ENCODE data around the gene FGF18.
"Not testable (repeated sequence)": the region's sequence is repeated elsewhere in the genome, so short reads cannot be mapped to it uniquely, and the experiment has no call there.

The FGF18 gene

GRCh38 chr5:171494452-171495121, 75.1 kb downstream of the FGF18 start:
- no peak overlapping the region for H3K27ac ChIP-seq (ENCODE audit: low read depth, low read length, poor library complexity, severe bottlenecking)

GRCh38 chr5:171495122-171495700, 75.8 kb downstream of the FGF18 start:
- Histone ChIP-seq H3K9me3 (ENCODE audit: low read length) (no peaks in the 10 kb centered on the region), H3K79me2 (ENCODE audit: insufficient read depth, low read length) (no peaks in the 10 kb centered on the region), H3K27me3 (ENCODE audit: insufficient read depth, low read length) (no peaks in the 10 kb centered on the region), H2AFZ (ENCODE audit: low read length) (no peak overlapping the region), H3K4me1 (ENCODE audit: insufficient read depth, low read length, severe bottlenecking) (no peaks in the 10 kb centered on the region), H4K20me1 (ENCODE audit: insufficient read depth, low read length) (no peaks in the 10 kb centered on the region), H3K9ac (ENCODE audit: low read length) (no peak overlapping the region), H3F3A (ENCODE audit: insufficient read depth, low read length) (no peaks in the 10 kb centered on the region), H3K27ac (ENCODE audit: low read depth, low read length, poor library complexity, severe bottlenecking) (no peak overlapping the region), H3K9me2 (ENCODE audit: low read depth, low read length) (no peaks in the 10 kb centered on the region), H3K4me3 (ENCODE audit: low read depth, low read length, poor library complexity, severe bottlenecking) (no peak overlapping the region), H3K4me2 (ENCODE audit: low read length) (no peak overlapping the region), H3K36me3 (ENCODE audit: insufficient read depth, low read length) (no peaks in the 10 kb centered on the region)
- TF ChIP-seq CTCF (IDR thresholded peaks at IDR 0.05; ENCODE audit: low read length), result no peak

More at GRCh38 chr5:171494452-171495121, 75.1 kb downstream of the FGF18 start:
- Histone ChIP-seq H3K4me1 (ENCODE audit: insufficient read depth, low read length, severe bottlenecking) (no peaks in the 10 kb centered on the region), H3K9ac (ENCODE audit: low read length) (no peak overlapping the region), H4K20me1 (ENCODE audit: insufficient read depth, low read length) (no peaks in the 10 kb centered on the region), H3K27me3 (ENCODE audit: insufficient read depth, low read length) (no peaks in the 10 kb centered on the region), H2AFZ (ENCODE audit: low read length) (no peak overlapping the region), H3K4me2 (ENCODE audit: low read length) (no peak overlapping the region), H3K36me3 (ENCODE audit: insufficient read depth, low read length) (no peaks in the 10 kb centered on the region), H3K4me3 (ENCODE audit: low read depth, low read length, poor library complexity, severe bottlenecking) (no peak overlapping the region), H3K9me2 (ENCODE audit: low read depth, low read length) (no peaks in the 10 kb centered on the region), H3F3A (ENCODE audit: insufficient read depth, low read length) (no peaks in the 10 kb centered on the region), H3K79me2 (ENCODE audit: insufficient read depth, low read length) (no peaks in the 10 kb centered on the region), H3K9me3 (ENCODE audit: low read length) (no peaks in the 10 kb centered on the region)
- no peak for TF ChIP-seq CTCF (IDR thresholded peaks at IDR 0.05; ENCODE audit: low read length)
- no peak for TF ChIP-seq EZH2 (IDR thresholded peaks at IDR 0.05; ENCODE audit: borderline replicate concordance, low read length)

- no peaks in the 10 kb centered on the region for H3K9me3 ChIP-seq (ENCODE audit: low read length)
- H3K27me3 ChIP-seq (ENCODE audit: insufficient read depth, low read length), result no peaks in the 10 kb centered on the region
- H3K4me1 ChIP-seq (ENCODE audit: insufficient read depth, low read length, severe bottlenecking), result no peaks in the 10 kb centered on the region
- H3K36me3 ChIP-seq (ENCODE audit: insufficient read depth, low read length), result no peaks in the 10 kb centered on the region
- H3K4me2 ChIP-seq (ENCODE audit: low read length), result no peak overlapping the region
- no peaks in the 10 kb centered on the region for H3K79me2 ChIP-seq (ENCODE audit: insufficient read depth, low read length)
- H3F3A ChIP-seq (ENCODE audit: insufficient read depth, low read length), result no peaks in the 10 kb centered on the region
- TF ChIP-seq EZH2 (IDR thresholded peaks at IDR 0.05; ENCODE audit: borderline replicate concordance, low read length) (no peak), CTCF (IDR thresholded peaks at IDR 0.05; ENCODE audit: low read length) (no peak)
- no peaks in the 10 kb centered on the region for H3K9me2 ChIP-seq (ENCODE audit: low read depth, low read length)
- no peak overlapping the region for H2AFZ ChIP-seq (ENCODE audit: low read length)
- H3K27ac ChIP-seq (ENCODE audit: low read depth, low read length, poor library complexity, severe bottlenecking), result no peak overlapping the region
- no peak overlapping the region for H3K4me3 ChIP-seq (ENCODE audit: low read depth, low read length, poor library complexity, severe bottlenecking)
- H3K9ac ChIP-seq (ENCODE audit: low read length), result no peak overlapping the region
- no peaks in the 10 kb centered on the region for H4K20me1 ChIP-seq (ENCODE audit: insufficient read depth, low read length)
Observed at GRCh38 chr5:171496456-171496855, 77.0 kb downstream of the FGF18 start.

GRCh38 chr5:171497494-171497893, 78.0 kb downstream of the FGF18 start:
- not testable (repeated sequence) for H3K79me2 ChIP-seq (ENCODE audit: insufficient read depth, low read length); H3K4me2 ChIP-seq (ENCODE audit: low read length); H2AFZ ChIP-seq (ENCODE audit: low read length); H3F3A ChIP-seq (ENCODE audit: insufficient read depth, low read length); H3K9me2 ChIP-seq (ENCODE audit: low read depth, low read length); H3K27ac ChIP-seq (ENCODE audit: low read depth, low read length, poor library complexity, severe bottlenecking); H3K9ac ChIP-seq (ENCODE audit: low read length); H3K36me3 ChIP-seq (ENCODE audit: insufficient read depth, low read length); H3K4me1 ChIP-seq (ENCODE audit: insufficient read depth, low read length, severe bottlenecking); H3K9me3 ChIP-seq (ENCODE audit: low read length); H3K4me3 ChIP-seq (ENCODE audit: low read depth, low read length, poor library complexity, severe bottlenecking); H3K27me3 ChIP-seq (ENCODE audit: insufficient read depth, low read length); H4K20me1 ChIP-seq (ENCODE audit: insufficient read depth, low read length)

Measured in OCI-LY1 (cell line).